Fibroblast of lung (primary cell): ENCODE measurements around the gene ITGAL. TPM values are rescaled to one million over a fixed set of nuclear protein-coding genes. Genes with fewer than 3 reads are reported as not detected.

Experiments used
- DNase-seq, 2 donors: peaks; one replicate each; pipeline versions ENCODE4 v3.0.0 to v3.0.0-alpha.2; 2010; ENCODE audit warnings: low read depth in 2 of 2
- H2AFZ ChIP-seq: 2 replicates; pipeline ENCODE4 v1.5.1; 2012; ENCODE audit warnings: low read length, control low read depth, inconsistent platforms
- H3K27ac ChIP-seq: 2 replicates; pipeline ENCODE4 v1.5.1; 2011; ENCODE audit warnings: low read length, control low read depth; ENCODE audit not compliant: insufficient read depth
- H3K27me3 ChIP-seq: 2 replicates; pipeline ENCODE4 v1.5.1; 2011; ENCODE audit warnings: mild to moderate bottlenecking, low read length; ENCODE audit not compliant: control insufficient read depth, insufficient read depth
- H3K36me3 ChIP-seq: 2 replicates; pipeline ENCODE4 v1.5.1; 2011; ENCODE audit warnings: low read length; ENCODE audit not compliant: control insufficient read depth, insufficient read depth
- H3K4me1 ChIP-seq: 2 replicates; pipeline ENCODE4 v1.5.1; 2011; ENCODE audit warnings: low read length; ENCODE audit not compliant: control insufficient read depth, insufficient read depth; ENCODE audit errors: extremely low read depth
- H3K4me2 ChIP-seq: 2 replicates; pipeline ENCODE4 v1.5.1; 2011; ENCODE audit warnings: low read length, control low read depth; ENCODE audit not compliant: insufficient read depth; ENCODE audit errors: extremely low read depth
- H3K4me3 ChIP-seq, 4 experiments: fragments of 200-600 bp in 1 of 4; sonication (generic) in 1 of 4; replicated peaks in 1 of 4; 2 replicates each; pipeline ENCODE4 v1.5.1; 2011 to 2016; ENCODE audit warnings: low read length in 4 of 4, low read depth in 3 of 4, mild to moderate bottlenecking in 3 of 4, control low read depth in 2 of 4, inconsistent platforms in 1 of 4, mixed read lengths in 1 of 4; ENCODE audit not compliant: insufficient read depth in 1 of 4; ENCODE audit errors: control extremely low read depth in 1 of 4
- H3K79me2 ChIP-seq: 2 replicates; pipeline ENCODE4 v1.5.1; 2012; ENCODE audit warnings: mild to moderate bottlenecking, low read length, inconsistent platforms; ENCODE audit not compliant: control insufficient read depth, insufficient read depth
- H3K9ac ChIP-seq: 2 replicates; pipeline ENCODE4 v1.5.1; 2011; ENCODE audit warnings: mild to moderate bottlenecking, low read length, control low read depth; ENCODE audit not compliant: insufficient read depth
- H3K9me3 ChIP-seq: 2 replicates; pipeline ENCODE4 v1.5.1; 2012; ENCODE audit warnings: low read depth, low read length; ENCODE audit not compliant: control insufficient read depth, insufficient read depth
- H4K20me1 ChIP-seq: 2 replicates; pipeline ENCODE4 v1.5.1; 2011; ENCODE audit warnings: low read length; ENCODE audit not compliant: control insufficient read depth, insufficient read depth; ENCODE audit errors: extremely low read depth
- EZH2 ChIP-seq: IDR thresholded peaks from 2 replicates; pipeline ENCODE4 v1.5.1; 2012; ENCODE audit warnings: low read length, control low read depth, mild to moderate bottlenecking; ENCODE audit errors: missing control alignments
- polyA plus RNA-seq, 2 donors: library from polyadenylated mRNA; depleted of rRNA in 1 of 2; stranded (reverse) in 1 of 2; unstranded in 1 of 2; fragments of >200 nt; gene quantifications; 2 replicates each; pipeline ENCODE4 v1.2.1, GENCODE V29; 2011 to 2012; ENCODE audit warnings: missing spikeins in 1 of 2
- total RNA-seq: library from RNA; depleted of rRNA; stranded (reverse); fragments of >200 nt; gene quantifications from 2 replicates; pipeline ENCODE4 v1.2.1, GENCODE V29; 2014
- TF ChIP-seq, protein P1 (sequence below), 2 donors: IDR thresholded peaks in 1 of 2; conservative IDR thresholded peaks in 1 of 2; 1 replicate in 1 of 2; 2 replicates in 1 of 2; pipeline ENCODE4 v1.5.1; 2011 to 2012; ENCODE audit warnings: low read length in 2 of 2, control low read depth in 1 of 2, inconsistent platforms in 1 of 2, low read depth in 1 of 2, mild to moderate bottlenecking in 1 of 2

ITGAL gene
- total and polyA plus RNA-seq, 2 donors (not counting 1 experiment from before 2014, with no cell fraction given): not detected

DNA sequence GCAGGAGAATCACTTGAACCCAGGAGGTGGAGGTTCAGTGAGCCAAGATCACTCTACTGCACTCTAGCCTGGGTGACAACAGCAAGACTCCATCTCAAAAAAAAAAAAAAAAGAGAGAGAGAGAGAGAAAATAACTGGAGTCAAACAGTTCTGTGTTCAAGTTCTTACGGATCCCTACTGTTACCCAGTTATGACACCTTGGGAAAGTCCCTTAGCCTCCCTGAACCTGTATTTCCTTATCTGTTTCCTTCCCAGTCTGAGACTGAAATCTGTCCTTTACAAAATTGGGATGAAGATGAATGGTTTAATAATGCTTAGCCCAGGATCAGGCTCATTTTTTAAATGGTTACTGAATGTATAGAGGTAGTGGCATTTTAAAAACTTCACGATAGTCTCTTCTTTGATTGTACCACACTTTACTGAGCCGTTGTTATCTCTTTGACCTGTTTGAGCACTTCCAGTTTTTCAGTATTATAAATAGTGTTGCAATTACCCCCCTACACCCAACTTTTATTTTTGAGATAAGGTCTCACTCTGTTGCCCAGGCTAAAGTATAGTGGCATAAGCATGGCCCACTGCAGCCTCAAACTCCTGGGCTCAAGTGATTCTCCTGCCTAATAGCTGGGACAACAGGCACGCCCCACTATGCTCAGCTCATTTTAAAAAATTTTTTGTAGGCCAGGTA lies 36.7 kb downstream of the ITGAL start:
- Histone ChIP-seq H4K20me1 (no peaks in the 10 kb centered on the region), H2AFZ (no peak overlapping the region), H3K27ac (no peak overlapping the region), H3K4me1 (no peaks in the 10 kb centered on the region), H3K27me3 (peaks cover 5% of the 10 kb centered on the region), H3K9ac (no peak overlapping the region), H3K79me2 (no peaks in the 10 kb centered on the region), H3K4me2 (no peak overlapping the region), H3K36me3 (no peaks in the 10 kb centered on the region), H3K9me3 (no peaks in the 10 kb centered on the region), H3K4me3 (no peak overlapping the region)
- DNase-seq: no peak
- TF ChIP-seq, protein P1, sequence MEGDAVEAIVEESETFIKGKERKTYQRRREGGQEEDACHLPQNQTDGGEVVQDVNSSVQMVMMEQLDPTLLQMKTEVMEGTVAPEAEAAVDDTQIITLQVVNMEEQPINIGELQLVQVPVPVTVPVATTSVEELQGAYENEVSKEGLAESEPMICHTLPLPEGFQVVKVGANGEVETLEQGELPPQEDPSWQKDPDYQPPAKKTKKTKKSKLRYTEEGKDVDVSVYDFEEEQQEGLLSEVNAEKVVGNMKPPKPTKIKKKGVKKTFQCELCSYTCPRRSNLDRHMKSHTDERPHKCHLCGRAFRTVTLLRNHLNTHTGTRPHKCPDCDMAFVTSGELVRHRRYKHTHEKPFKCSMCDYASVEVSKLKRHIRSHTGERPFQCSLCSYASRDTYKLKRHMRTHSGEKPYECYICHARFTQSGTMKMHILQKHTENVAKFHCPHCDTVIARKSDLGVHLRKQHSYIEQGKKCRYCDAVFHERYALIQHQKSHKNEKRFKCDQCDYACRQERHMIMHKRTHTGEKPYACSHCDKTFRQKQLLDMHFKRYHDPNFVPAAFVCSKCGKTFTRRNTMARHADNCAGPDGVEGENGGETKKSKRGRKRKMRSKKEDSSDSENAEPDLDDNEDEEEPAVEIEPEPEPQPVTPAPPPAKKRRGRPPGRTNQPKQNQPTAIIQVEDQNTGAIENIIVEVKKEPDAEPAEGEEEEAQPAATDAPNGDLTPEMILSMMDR (conservative IDR thresholded peaks at IDR 0.05 in 1 of 2, IDR thresholded peaks at IDR 0.05 in 1 of 2; ENCODE audit: low read depth in 1 of 2, low read length in 2 of 2): no peak
- TF ChIP-seq EZH2: no peak

DNA sequence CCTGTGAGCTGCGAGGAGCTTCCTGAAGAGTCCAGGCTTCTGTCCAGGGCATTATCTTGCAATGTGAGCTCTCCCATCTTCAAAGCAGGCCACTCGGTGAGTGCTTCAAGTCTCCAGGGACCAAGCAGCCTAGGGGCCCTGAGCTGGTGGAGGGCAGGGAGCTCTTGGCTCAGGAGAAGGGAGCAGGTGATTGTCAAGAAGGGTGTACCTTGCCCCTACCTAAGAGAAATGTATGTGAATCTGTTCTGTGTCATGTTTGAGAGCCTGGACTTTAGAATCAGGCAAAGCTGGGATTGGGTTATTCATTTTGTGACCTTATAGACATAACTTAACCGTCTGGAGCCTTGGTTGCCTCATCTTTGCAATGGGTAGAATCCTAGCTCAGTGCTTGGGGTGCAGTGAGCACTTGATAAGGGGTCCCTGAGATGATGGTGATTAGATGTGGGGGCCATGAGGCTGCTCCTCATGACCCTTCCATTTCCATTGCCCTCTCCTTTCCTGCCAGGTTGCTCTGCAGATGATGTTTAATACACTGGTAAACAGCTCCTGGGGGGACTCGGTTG lies 37.9 kb downstream of the ITGAL start:
- Histone ChIP-seq H2AFZ (no peak overlapping the region), H3K4me3 (no peak overlapping the region), H3K4me1 (no peaks in the 10 kb centered on the region), H4K20me1 (no peaks in the 10 kb centered on the region), H3K4me2 (no peak overlapping the region), H3K27ac (no peak overlapping the region), H3K27me3 (peaks cover 5% of the 10 kb centered on the region), H3K79me2 (no peaks in the 10 kb centered on the region), H3K9ac (no peak overlapping the region), H3K36me3 (no peaks in the 10 kb centered on the region), H3K9me3 (no peaks in the 10 kb centered on the region)
- no peak for DNase-seq
- TF ChIP-seq EZH2: no peak
- TF ChIP-seq, protein P1 (conservative IDR thresholded peaks at IDR 0.05 in 1 of 2, IDR thresholded peaks at IDR 0.05 in 1 of 2; ENCODE audit: low read depth in 1 of 2, low read length in 2 of 2): no peak

DNA sequence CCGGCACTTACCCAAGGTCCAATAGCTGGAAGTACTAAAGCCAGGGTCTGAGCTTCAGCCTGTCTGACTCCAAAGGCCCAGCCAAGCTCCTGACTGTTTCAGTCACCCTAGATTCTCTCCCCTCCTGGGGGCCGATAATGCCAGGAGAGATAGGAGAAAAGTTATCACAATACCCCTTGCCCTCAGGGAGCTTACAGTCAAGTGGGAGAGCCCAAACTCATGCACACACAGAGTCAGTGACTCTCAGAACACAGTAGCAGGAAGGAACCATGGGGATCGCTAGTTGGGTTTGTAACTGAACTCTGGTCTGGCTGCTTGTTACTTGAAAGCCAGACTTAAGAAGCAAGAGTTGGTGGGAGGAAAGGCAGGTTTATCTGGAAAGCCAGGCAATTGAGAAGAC lies 39.0 kb downstream of the ITGAL start:
- Histone ChIP-seq H3K4me2 (no peak overlapping the region), H3K36me3 (no peaks in the 10 kb centered on the region), H3K27ac (no peak overlapping the region), H3K4me3 (no peak overlapping the region), H3K27me3 (peaks cover 5% of the 10 kb centered on the region), H3K9me3 (no peaks in the 10 kb centered on the region), H3K79me2 (no peaks in the 10 kb centered on the region), H2AFZ (no peak overlapping the region), H4K20me1 (no peaks in the 10 kb centered on the region), H3K9ac (no peak overlapping the region), H3K4me1 (no peaks in the 10 kb centered on the region)
- TF ChIP-seq, protein P1 (conservative IDR thresholded peaks at IDR 0.05 in 1 of 2, IDR thresholded peaks at IDR 0.05 in 1 of 2; ENCODE audit: low read depth in 1 of 2, low read length in 2 of 2): no peak
- no peak for TF ChIP-seq EZH2
- no peak for DNase-seq
